ENCODE measurements around the gene KRT38.

GRCh38 chr17:41474863-41475262 lies 34.1 kb upstream of the KRT38 start:
- TF ChIP-seq, protein P1, sequence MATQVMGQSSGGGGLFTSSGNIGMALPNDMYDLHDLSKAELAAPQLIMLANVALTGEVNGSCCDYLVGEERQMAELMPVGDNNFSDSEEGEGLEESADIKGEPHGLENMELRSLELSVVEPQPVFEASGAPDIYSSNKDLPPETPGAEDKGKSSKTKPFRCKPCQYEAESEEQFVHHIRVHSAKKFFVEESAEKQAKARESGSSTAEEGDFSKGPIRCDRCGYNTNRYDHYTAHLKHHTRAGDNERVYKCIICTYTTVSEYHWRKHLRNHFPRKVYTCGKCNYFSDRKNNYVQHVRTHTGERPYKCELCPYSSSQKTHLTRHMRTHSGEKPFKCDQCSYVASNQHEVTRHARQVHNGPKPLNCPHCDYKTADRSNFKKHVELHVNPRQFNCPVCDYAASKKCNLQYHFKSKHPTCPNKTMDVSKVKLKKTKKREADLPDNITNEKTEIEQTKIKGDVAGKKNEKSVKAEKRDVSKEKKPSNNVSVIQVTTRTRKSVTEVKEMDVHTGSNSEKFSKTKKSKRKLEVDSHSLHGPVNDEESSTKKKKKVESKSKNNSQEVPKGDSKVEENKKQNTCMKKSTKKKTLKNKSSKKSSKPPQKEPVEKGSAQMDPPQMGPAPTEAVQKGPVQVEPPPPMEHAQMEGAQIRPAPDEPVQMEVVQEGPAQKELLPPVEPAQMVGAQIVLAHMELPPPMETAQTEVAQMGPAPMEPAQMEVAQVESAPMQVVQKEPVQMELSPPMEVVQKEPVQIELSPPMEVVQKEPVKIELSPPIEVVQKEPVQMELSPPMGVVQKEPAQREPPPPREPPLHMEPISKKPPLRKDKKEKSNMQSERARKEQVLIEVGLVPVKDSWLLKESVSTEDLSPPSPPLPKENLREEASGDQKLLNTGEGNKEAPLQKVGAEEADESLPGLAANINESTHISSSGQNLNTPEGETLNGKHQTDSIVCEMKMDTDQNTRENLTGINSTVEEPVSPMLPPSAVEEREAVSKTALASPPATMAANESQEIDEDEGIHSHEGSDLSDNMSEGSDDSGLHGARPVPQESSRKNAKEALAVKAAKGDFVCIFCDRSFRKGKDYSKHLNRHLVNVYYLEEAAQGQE (IDR thresholded peaks at IDR 0.05): no peak
- TF ChIP-seq, protein P2, sequence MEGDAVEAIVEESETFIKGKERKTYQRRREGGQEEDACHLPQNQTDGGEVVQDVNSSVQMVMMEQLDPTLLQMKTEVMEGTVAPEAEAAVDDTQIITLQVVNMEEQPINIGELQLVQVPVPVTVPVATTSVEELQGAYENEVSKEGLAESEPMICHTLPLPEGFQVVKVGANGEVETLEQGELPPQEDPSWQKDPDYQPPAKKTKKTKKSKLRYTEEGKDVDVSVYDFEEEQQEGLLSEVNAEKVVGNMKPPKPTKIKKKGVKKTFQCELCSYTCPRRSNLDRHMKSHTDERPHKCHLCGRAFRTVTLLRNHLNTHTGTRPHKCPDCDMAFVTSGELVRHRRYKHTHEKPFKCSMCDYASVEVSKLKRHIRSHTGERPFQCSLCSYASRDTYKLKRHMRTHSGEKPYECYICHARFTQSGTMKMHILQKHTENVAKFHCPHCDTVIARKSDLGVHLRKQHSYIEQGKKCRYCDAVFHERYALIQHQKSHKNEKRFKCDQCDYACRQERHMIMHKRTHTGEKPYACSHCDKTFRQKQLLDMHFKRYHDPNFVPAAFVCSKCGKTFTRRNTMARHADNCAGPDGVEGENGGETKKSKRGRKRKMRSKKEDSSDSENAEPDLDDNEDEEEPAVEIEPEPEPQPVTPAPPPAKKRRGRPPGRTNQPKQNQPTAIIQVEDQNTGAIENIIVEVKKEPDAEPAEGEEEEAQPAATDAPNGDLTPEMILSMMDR (IDR thresholded peaks at IDR 0.05; ENCODE audit: low read depth, low read length, missing input control): no peak
- TF ChIP-seq YY1 (IDR thresholded peaks at IDR 0.05): no peak
- TF ChIP-seq JUND (IDR thresholded peaks at IDR 0.05): no peak
- no peak for TF ChIP-seq GABPA (IDR thresholded peaks at IDR 0.05 in 1 of 2, conservative IDR thresholded peaks at IDR 0.05 in 1 of 2)
- no peak for TF ChIP-seq MAX (IDR thresholded peaks at IDR 0.05)
- no peak for TF ChIP-seq EGR1 (IDR thresholded peaks at IDR 0.05; ENCODE audit: low read depth in 2 of 2)
- no peak for TF ChIP-seq TAF1 (conservative IDR thresholded peaks at IDR 0.05)
- TF ChIP-seq, protein P3, sequence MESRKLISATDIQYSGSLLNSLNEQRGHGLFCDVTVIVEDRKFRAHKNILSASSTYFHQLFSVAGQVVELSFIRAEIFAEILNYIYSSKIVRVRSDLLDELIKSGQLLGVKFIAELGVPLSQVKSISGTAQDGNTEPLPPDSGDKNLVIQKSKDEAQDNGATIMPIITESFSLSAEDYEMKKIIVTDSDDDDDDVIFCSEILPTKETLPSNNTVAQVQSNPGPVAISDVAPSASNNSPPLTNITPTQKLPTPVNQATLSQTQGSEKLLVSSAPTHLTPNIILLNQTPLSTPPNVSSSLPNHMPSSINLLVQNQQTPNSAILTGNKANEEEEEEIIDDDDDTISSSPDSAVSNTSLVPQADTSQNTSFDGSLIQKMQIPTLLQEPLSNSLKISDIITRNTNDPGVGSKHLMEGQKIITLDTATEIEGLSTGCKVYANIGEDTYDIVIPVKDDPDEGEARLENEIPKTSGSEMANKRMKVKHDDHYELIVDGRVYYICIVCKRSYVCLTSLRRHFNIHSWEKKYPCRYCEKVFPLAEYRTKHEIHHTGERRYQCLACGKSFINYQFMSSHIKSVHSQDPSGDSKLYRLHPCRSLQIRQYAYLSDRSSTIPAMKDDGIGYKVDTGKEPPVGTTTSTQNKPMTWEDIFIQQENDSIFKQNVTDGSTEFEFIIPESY (IDR thresholded peaks at IDR 0.05): no peak
- TF ChIP-seq, protein P4, sequence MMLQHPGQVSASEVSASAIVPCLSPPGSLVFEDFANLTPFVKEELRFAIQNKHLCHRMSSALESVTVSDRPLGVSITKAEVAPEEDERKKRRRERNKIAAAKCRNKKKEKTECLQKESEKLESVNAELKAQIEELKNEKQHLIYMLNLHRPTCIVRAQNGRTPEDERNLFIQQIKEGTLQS (IDR thresholded peaks at IDR 0.05): no peak
- no peak for TF ChIP-seq RAD21 (IDR thresholded peaks at IDR 0.05)
